NCI-H748 (cell line): ENCODE results near the gene PARP16.

Experiments
- DNase-seq: peaks from one replicate; lab custom pipeline; 2025; ENCODE audit not compliant: unreplicated experiment; lab: John Stamatoyannopoulos, UW

Gene PARP16

DNA sequence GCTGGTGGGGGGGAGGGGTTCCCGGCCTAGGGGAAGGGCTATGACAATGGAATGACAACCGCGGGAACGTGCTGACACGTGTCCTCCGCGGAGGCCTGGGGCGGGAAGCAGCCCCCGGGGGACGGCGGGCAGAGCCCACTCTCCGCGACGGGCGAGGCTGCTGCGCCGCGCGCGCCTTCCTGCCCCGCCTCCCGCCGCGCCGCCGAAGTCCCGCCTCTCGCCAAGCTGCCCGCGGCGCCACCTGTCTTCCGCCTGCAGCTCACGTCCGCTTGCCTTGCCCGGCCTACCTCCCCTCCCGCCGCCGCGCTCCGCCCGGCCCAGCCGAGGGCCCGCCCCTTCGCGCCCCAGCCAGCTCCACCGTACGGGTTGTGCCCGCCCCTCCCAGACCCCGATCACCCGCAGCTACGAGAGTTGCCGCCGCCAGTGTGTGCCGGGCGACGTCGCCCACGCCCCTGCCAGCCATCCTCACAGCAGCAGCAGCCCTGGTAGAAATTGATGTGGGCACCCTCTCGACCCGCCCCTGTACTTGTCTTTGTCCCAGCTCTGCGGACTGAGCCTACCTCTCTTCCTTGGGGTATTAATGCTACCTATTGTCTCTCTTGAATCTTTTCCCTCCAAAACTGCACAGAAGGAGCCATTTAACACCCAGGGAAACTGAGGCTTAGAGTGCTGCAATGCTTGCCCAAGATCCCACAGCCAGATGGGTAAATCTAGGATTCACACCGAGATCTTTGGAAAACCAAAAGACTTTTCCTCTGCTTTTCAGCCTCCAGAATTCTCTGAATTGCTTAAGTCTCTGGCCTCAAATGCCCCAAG lies at the start of gene PARP16:
Gene PARP16 (minus strand): TSS at position 180 of the 816 bp plus-strand sequence. CDS start 457 bp downstream, outside the sequence.
- DNase-seq, result peak; percentile 93

- DNase-seq, result no peak
These were observed 48.8 kb upstream of the PARP16 start for GRCh38 chr15:65335278-65336055.

- peak; percentile 49 for DNase-seq
These were observed 48.0 kb upstream of the PARP16 start for GRCh38 chr15:65334586-65335231.

DNA sequence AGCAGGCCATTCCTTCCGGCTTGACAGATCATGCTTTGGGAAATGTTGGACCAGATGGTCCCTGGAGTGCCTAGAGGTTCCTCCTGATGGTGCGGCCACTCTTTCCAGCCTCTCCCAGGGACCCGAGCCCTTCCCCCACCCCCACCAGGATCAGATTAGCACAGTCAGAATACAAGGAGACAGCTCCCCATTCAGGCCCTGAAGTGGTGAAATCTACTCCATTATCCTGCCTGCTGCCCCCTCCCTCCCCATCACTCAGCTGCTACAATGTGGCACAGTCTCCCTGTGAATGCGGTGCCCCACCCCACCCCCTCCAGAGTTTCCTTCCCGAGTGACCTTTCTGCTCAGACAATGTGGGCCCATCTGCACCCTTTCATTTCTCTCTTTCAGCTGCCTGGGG lies 47.2 kb upstream of the PARP16 start:
- DNase-seq, result no peak

- DNase-seq, result no peak
These were observed 46.6 kb upstream of the PARP16 start for GRCh38 chr15:65333148-65333820.

DNA sequence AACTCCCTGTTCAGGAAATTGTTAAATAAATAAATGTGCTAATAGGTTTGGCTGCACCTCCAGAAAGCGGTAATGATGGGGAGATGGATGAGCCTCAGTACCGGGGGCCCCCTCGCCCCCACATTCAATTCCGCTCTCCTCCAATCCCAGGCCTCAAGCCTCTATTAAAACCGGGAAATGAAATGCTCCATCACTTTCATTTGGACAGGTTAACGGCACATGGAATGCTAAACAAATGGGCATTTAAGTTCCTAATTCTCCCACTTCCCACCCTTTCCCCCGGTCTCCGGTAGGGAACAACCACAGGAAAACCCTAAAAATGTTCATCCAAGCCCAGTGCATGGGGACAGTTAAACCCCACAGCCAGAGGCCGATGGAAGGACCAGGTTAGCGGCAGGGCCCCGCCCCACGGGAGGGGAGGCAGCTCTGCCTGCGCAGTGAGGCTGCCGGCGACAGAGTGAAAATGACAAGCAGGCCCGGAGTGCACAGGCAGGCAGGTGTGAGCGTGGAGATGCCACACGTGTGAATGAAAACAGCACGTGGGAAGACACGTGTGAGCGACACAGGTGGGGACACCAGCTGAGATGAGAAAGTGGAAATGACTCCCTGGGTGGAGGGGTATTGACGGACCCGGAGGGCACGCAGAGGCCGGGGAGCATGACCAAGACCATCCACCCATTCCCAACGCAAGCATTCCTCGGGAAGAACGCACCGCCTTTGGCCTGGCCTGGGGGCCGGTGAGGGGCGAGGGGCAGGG lies 45.9 kb upstream of the PARP16 start:
- no peak for DNase-seq

GRCh38 chr15:65331811-65332210 lies 45.1 kb upstream of the PARP16 start:
- DNase-seq, result no peak

GRCh38 chr15:65330934-65331645 lies 44.4 kb upstream of the PARP16 start:
- no peak for DNase-seq

- DNase-seq, result no peak
These were observed 43.5 kb upstream of the PARP16 start for GRCh38 chr15:65329984-65330735.

GRCh38 chr15:65329288-65329983 lies 42.8 kb upstream of the PARP16 start:
- no peak for DNase-seq

GRCh38 chr15:65328506-65329287 lies 42.0 kb upstream of the PARP16 start:
- DNase-seq, result no peak

DNA sequence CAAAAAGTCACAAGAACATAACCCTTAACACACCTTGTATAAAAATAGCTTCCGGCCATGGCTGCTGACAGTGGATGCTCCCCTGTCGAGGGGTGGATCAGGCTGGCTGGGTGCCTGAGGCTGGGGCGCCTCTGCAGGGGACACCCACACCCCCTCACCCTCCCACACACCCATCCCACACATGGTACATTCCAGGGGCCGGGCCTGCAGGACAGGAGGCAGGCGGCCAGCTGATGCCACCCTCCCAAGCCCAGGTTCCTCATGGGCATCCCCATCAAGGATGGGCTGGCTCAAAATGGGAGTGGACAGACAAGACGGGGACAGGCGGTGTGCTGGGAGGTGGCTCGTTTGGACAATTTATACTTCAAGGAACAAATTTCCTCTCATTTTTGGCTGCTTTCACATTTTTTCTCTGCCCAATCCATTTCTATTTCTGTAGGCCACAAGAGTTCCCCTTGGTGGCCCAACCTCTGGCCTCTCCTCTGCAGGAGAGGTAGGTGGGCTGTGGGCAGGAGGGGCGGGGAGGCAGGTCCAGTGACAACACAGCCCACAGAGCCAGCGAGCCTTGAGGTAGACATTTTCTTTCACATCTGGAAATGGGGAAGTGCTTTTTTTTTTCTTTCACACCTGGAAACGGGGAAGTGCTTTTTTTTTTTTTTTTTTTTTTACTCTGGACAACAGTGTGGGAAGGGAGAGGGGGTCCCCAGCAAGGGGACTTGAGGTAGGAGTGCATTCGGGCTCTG lies 41.1 kb upstream of the PARP16 start:
- DNase-seq, result no peak

DNA sequence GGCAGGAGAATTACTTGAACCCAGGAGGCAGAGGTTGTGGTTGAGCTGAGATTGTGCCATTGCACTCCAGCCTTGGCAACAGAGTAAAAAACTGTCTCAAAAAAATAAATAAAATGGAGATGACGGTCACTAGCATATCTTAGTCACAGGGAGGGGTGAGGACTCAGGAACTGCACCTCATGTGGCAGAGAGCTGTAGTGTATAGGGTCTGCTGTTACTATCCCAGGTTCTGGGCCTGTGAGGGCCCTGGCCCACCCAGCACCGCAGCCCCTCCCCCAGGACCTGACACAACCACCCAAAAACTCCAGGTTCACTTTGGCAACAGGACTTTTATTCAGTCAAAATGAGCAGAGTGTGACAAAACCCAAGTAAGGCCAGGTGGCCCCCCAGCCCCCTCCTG lies 40.1 kb upstream of the PARP16 start:
- no peak for DNase-seq

- peak; percentile 11 for DNase-seq
These were observed 39.4 kb upstream of the PARP16 start for GRCh38 chr15:65326117-65326526.

DNA sequence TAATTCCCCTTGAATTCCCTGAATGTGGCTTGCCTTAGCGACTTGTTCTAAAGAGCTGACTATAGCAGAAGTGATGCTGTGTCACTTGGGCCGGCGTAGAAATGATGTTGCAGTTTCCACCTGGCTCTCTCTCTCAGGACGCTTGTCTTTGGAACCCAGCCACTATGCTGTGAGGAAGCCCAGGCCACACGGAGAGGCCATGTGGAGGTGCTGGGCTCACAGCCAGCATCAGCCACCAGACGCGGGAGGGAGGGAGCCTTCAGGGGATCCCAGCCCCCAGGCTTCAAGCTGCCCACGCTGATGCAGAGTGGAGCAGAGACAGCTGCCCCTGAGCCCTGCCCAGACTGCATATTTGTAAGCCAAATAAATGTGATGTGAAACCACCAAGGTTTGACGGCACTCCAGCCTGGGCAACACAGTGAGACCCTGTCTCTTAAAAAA lies 36.4 kb upstream of the PARP16 start:
- DNase-seq, result no peak

DNA sequence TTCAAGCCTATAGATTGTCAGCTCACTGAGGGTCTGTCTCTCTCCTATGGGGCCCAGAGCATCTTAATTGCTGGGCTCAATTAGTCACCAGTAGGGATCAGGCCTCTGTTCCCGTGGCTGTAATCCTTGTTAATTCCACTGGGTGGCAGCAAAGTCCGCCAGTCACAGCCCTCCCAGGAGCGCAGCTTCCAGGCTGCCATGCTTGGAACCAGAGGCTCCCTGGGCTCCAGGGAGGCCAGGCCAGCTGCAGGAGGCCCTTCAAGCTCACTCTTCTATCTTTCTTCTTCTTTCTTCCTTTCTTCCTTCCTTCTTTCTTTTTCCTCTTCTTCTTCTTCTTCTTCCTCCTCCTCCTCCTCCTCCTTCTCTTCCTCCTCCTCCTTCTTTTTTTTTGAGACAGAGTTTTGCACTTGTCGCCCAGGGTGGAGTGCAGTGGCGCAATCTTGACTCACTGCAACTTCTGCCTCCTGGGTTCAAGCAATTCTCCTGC lies 32.2 kb upstream of the PARP16 start:
- DNase-seq, result peak; percentile 68
